NCI-H2196 (cell line): ENCODE data around the gene PDE4D.
"Not testable (repeated sequence)": the region's sequence is repeated elsewhere in the genome, so short reads cannot be mapped to it uniquely, and the experiment has no call there.

Experiments used
- DNase-seq: peaks from one replicate; lab custom pipeline; 2025; ENCODE audit not compliant: unreplicated experiment; lab: John Stamatoyannopoulos, UW

Gene PDE4D

DNA sequence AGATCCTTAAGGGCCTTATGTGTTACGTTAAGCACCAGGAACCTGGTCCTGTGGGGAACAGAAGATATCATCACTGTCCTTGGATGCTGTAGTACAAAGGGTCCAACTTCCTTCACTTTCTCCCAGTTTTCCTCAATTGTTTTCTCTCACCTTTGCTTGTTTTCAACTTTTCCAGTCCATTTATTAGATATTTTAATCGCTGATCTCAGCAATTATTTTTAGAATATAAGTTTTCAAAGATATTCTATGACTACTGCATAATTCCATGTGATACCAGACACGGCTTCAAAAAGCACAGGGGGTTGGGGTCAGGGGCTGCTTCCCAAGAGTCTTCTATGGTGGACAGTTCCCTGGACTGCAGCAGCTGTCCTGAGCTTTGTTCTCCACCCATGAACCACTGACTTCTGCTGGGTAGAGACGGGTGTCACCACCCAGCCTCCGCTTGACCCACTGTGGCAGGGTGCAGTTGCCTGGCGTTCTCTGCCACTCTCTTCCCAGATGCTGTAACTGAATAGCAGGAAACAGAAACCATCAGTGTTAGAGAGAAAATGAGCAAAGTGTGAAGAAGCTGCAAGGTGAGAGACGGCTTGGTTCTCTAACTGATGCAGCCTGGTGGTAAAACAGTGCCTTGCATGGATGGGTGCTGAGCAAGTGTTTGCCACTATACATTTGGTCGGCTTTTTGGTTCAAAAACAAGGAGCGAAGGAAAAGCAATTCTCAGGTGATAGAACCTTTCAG lies 927.7 kb downstream of the PDE4D start:
- no peak for DNase-seq

DNA sequence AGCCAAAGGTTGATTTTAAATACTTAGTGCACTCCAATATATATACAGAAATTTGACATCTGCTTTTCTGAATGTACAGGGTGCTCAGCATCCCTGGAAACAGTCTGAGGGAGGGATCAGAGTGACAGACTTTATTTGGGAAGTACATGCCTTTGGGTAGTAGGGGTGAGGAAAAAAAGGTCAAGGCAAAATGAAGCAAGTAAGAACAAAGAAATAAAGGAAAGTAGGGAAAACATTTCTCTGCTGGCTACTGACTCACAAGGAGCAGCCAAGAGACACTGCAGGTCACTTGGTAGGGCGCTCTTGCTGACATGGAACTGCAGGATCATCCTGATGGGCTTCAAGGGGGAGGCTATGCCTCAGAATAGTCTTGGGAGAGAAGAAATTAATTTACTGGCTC lies 929.7 kb downstream of the PDE4D start:
- no peak for DNase-seq

DNA sequence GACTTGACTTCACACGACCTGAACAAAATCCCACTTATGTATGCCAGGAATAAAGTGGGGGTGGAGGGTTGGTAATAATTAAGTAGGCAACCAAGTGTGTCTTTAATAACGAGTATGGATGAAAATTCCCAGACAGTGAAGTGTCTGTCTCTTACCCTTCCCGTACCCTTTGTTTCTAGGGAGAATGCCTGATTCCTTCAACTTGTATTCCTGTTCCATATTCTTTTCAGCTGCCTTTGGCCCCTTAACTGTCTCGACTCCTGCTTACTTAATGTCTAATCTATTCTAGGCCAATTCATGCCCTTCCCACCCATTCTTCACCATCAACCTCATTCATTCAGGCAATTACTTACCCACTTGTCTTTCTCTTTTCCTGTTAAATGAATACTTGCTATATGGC lies 930.2 kb downstream of the PDE4D start:
- DNase-seq, result no peak

DNA sequence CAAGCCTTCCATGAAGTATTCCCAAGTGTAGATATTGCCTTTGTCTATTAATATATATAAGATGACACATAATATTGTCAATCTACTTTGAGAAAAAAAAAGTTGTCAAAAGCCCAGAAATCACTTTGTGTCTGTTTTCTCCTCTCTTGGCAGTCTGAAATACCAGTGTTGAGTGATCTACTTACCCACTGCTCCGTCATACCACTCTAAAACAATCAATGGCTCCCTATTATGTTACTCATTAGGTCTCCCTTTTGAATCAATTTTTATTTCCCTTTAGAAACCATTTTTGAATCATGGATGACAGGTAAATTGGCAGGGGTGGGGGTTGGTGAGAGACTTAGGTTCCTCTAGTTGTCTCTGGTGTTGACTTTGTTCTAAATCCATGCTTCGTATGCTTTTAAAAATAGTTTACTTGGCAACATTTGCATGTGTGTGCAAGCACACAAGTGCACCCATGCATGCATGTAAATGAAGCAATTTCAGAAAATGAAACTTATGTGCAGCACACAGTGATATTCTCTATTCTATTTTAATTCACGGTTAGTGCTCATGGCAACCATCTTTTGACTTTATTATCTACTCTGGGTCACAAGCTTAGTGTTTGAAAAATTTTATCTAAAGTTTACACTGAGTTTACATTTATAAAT lies 931.8 kb downstream of the PDE4D start:
- no peak for DNase-seq

DNA sequence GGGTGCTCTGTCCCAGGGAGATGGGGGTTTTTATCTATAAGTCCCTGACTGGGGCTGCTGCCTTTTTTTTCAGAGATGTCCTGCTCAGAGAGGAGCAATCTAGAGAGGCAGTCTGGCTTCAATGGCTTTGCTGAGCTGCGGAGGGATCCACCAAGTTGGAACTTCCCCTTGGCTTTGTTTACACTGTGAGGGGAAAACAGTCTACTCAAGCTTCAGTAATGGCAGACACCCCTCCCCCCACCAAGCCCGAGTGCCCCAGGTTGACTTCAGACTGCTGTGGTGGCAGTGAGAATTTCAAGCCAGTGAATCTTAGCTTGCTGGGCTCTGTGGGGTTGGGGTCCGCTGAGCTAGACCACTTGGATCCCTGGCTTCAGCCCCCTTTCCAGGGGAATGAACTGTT lies 934.8 kb downstream of the PDE4D start:
- no peak for DNase-seq

DNA sequence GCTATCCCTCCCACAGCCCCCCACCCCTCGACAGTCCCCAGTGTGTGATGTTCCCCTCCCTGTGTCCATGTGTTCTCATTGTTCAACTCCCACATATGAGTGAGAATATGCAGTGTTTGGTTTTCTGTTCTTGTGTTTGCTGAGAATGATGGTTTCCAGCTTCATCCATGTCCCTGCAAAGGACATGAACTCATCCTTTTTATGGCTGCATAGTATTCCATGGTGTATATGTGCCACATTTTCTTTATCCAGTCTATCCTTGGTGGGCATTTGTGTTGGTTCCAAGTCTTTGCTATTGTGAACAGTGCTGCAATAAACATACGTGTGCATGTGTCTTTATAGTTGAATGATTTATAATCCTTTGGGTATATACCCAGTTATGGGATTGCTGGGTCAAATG lies 940.3 kb downstream of the PDE4D start:
- DNase-seq, result not testable (repeated sequence)

DNA sequence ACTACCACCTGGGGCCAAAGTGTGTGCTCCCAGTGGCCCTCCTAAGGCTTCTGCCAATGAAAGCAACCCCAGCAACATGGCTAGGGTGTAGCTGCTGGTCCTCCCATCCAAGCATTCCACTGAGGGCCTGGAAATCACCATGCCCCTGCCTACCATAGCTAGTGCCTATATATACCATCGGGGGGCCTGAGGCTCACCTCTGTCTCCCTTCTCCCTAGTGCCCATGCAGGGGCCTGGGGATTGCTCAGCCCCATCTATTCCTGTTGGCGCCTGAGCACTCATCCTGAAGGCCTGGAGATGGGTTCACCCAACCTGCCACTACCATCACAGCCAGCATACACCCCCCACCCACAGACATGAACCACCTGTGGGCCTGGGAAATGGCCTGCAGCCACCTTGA lies 943.3 kb downstream of the PDE4D start:
- DNase-seq, result no peak

DNA sequence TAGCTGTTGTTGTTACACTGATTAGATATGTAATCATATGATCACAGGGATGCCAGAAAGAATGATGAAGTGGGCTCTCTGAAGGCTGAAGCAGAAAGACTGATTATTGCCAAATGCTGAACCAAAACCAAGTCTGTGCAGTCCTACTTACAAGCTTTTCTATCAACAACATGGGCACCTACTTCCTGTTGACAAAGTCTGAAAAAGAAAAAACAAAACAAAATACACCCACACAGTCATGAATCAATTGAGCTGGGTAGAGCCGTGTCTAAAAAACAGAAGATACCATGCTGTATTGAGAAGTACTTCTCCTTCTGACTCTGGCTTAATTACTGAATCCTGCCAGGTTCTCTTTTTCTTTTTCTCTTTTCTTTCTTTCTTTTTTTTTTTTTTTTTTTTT lies 947.3 kb downstream of the PDE4D start:
- no peak for DNase-seq

DNA sequence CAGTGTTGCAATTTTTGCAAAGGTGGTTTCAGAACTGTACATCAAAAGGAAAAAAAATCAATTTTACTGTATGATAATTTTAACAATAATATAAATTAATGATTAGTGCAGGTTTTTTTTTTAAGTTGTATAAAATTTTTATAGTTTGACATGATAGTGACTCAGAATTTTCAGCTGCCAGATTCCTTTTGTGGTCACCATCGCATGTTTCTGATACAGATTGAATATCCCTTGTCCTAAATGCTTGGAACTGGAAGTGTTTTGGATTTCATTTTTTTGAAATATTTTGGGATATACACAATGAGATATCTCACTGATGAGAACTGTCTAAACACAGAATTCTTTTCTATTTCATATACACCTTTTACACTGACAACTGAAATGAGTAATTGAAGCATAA lies 949.3 kb downstream of the PDE4D start:
- DNase-seq, result no peak

DNA sequence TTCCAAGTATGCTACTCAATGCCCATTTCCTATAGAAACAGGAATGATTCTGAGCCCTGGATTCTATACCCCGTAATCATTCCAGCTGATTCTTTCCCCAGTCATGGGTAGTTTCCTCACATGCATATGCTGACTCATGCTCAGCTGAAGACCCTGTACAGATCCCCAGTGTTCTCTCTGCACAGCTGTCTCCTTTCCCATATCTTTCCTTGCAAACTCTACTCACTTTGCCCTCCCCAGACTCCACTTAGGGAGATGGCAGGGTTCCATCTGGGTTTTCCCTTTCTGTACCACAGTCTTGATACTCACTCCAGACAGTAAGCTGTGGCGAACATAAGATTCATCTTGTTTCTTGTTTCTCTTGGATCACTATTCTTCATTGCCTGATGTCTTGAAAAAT lies 953.1 kb downstream of the PDE4D start:
- DNase-seq, result no peak

DNA sequence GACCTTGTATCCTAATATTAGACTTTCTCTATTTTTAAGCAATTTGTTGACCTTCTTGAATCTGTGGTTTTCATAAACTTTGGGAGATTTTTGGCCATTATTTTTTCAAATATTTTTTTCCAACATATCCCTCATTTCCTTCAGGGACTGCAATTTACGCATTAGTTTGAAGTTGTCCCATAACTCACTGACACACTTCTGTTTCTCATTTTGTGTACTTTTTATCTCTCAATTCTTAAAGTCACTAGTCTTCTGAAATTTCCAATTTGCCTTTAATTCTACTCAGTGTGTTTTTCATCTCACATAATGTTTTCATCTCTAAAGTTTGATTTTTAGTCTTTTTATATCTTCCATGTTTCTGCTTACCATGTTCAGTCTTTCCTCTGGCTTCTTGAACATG lies 953.9 kb downstream of the PDE4D start:
- DNase-seq, result no peak

DNA sequence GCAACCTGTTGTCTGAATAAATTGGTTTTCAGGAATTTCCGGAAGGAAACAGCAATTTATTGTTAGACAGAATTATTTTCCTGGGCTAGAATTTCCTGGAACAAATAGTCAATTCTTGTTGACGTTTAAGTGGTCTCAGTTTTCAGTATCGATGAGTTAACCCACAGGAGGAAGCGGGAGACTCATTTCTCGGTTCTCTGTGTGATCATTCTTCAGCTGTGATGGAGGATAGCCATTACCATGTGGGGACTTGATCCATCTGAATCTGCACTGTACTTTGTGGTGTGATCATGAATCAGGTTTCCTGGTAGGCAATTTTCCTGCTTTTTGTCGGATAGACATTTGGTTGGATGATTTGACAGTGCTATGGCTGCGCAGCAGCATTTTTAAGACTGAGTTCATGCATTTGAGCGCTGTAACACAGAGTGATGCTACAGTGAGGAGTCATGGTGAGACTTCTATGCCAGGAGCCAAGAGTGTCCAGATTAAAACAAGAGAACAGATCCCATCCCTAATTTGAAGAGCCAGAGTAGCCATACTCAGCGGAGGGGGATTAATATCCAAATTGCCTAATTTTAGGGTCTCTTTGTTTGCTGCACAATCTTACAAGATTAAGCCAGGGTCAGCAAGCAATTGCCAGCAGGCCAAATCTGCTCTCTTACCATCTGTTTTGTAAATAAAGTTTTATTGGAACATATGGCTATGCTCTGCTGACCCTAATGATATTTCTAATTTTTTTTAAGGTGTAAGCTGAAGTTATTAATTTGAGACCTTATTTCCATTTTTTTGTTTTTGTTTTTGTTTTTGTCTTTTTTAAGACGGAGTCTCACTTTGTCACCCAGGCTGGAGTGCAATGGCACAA lies 954.7 kb downstream of the PDE4D start:
- no peak for DNase-seq

DNA sequence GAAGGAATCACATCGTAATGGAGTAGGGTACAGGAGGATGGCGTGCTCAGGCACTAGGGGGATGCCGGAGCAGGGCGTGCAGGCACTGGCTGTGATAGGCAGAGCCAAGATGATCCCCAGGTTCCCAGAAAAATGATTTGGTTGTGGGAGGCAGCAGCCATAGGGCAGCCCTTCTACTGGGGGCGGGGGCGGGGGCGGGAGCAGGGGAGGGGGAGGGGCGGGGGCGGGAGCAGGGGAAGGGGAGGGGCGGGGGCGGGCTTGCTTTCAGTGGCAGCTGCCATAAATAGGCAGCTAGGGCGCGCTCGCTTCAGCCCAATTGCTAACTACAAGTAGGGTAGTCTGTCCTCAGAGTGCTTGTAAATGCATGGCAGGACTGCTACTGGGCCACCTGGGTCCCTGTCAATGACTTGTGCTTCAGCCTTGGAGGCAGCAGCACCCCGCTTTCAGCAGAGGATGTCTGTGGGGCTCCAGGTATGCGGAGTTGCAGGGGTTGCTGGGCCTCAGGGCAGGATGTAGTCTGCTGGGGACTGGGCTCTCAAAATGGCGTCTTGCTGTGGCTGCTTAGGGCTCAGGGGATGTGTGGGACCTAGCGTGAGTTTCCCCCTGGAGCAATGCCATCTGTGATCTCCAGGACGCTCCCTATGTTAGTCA lies 956.4 kb downstream of the PDE4D start:
- DNase-seq, result no peak

DNA sequence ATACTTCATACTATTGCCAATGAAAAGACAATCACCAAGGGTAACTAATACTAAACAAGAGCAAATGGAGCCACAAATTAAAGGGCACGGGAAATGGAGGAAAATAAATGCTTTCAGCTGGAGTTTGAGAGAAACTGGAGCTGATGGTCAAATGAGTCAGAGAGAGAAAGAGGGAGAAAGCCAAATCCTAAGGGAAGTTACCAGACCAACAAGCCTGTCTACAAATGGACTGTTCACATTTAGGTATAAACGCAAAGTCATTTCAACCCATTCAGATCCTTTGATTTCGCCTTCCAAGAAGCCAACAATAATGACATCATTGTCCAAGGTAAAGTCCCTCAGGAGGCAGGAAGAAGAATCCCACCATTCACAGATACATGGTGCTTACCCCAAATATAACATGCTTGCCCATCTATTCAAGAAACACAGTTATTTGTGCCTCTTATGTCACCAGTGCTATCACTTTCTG lies 958.9 kb downstream of the PDE4D start:
- no peak for DNase-seq

DNA sequence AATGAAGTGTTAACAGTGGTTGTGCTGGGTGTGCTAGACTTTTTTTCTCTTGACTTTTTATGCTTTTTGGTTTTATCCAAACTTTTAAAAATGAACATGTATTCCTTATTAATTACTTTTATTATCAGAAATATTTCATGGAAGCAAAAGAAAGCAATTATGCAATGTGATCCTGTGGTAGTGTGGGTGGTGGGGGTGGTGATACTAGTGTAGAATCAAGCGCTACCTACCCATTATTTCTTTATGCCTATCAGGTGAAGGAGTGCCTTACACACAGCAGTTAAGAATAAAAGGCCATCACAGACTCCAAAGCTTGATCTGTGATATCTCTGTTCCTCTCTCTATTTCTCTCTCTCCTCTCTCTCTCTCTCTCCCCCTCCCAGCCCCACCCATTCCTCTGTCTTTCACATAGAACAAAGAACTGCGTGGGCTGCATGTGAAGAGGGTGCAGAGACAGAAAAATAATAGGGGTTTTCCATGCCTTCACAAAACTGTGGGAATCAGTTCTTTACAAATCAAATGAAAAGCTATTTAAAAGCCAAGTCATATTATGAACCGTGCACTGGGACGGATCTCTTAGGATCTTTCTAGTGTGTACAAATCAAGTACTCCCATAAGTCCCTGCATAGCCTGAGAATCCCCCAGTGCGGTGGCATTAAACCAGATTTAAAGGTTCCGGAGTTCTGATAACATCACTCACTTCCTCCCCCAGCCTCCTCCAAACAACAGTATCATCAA lies 959.5 kb downstream of the PDE4D start:
- no peak for DNase-seq

DNA sequence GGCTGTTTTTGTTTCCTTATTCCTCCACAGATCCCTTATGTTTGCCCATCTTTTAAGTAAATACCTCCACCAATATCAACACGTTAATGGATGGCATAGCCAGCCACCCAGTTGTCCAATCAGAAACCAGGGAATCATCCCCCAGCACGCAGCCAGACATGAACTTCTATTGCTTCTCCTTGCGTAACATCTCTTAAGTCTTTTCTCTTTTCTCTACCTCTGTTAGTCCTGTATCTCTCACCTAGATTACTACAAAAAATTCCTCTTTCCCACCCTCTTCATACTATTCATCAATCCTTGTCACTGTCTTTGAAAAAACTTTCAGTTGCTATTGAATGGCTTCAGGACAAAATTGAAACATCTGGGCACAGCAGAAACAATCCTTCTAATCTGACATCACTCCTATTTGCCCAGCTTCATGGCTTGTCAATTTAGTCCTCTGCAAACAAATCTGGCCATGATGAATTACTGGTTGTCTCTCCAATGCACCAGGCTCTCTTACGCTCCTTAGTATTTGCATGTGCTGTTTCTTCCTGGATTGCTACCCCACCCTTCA lies 961.4 kb downstream of the PDE4D start:
- no peak for DNase-seq

DNA sequence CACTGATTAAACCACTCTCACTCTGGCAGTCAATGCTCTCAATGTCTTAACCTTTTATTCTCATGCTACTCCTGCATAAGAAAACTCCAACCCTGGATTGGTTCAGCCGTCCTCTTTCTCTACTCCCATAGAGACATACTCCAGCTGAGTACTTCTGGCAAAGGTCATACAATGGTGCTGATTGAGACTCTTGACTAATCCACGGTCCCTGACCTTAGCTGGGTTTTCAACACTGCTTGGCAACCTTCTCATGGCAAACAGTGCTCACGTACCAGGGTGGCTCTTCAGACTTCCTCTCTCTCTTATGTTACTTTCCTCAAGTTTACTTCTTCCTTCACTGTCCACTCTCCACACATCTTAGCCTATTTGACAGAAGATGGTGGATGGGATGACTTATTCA lies 963.0 kb downstream of the PDE4D start:
- DNase-seq, result no peak

DNA sequence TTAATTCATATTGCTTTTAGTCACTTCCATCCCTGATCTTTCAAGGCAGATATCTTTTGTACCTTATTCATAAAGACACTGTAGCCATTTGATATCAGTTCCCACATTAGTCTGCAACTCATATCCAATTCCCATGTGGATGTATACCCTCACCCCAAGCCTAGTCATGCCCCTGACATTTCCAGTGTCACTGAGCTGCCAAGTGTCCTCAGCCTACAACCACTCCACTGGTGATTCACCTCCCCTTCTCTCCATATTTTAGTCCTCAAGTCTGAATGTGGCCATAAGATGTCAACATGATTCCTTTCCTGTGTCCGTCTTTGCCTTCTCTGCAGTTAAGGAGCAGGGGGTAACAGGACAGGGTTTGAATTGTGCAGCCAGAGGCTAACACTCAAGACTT lies 963.8 kb downstream of the PDE4D start:
- no peak for DNase-seq

DNA sequence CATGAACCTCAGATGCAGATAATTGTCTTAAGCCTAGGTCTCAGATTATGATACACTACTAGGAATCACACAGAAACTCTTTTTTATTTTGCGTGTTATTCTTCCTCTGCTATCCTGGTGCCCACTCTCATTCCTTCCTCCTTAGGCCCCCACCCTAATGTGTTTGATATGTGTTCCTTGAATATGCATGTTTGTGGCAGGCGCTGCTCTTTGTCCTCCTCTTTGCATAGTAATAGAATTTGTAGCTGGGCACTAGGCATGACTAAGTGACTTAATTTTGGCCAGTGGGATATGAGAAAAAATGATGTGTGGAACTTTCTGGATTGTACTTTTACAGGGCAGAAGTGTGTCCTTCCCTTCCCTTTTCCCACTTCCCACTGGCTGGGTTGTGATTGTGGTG lies 965.6 kb downstream of the PDE4D start:
- DNase-seq, result no peak

DNA sequence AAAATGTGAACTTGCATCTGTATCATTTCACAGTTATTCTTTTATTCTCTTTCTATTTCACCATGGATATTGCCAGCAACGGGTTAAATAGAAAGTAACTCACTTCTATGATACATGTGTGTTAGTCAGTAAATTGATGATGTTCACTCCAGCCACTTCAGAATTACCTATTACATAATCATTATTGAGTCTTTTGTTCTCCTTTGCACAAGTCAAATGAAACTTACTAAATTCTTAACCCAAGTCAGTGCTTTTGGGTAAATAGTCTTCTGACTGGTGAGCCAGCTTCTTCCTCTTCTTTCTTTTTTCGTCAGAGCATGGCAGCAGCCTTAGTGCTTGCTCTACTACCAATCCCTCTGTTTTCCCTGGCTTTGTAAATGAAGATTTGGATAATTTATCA lies 966.3 kb downstream of the PDE4D start:
- no peak for DNase-seq
